IMR-90 (cell line): ENCODE measurements around the gene DOCK1. TPM values are rescaled to one million over a fixed set of nuclear protein-coding genes. Genes with fewer than 3 reads are reported as not detected.

Source experiments
- ATAC-seq: fragments of 200-7000 bp; cut with Tn5 transposase; 2 replicates; pipeline ENCODE4 v1.9.1; 2020; ENCODE audit warnings: low read depth, mild to moderate bottlenecking, moderate library complexity
- BruUV-seq: library from RNA; stranded (reverse); fragments of 400-500 nt; replicated peaks from 2 replicates; lab custom pipeline; 2021; lab: Mats Ljungman, UMichigan
- CTCF ChIA-PET: fragments of 300-600 bp; formaldehyde crosslinking; extraction: SDS; loops from one replicate; lab custom pipeline; 2021; ENCODE audit warnings: antibody characterized with exemption; lab: Yijun Ruan, JAX
- POLR2A ChIA-PET: fragments of 300-600 bp; sonication (Branson Sonifier 250); formaldehyde crosslinking; loops from one replicate; lab custom pipeline; 2022; ENCODE audit warnings: antibody characterized with exemption; ENCODE audit not compliant: unreplicated experiment; lab: Charles Lee
- DNase-seq: peaks from one replicate; pipeline ENCODE4 v3.0.0; 2013
- H2AFZ ChIP-seq: replicated peaks from 2 replicates; pipeline ENCODE3; 2013; ENCODE audit warnings: low read length, mild to moderate bottlenecking; ENCODE audit not compliant: poor library complexity
- H2AK5ac ChIP-seq: 2 replicates; pipeline ENCODE4 v1.6.1; 2013; ENCODE audit warnings: low read depth, low read length, inconsistent platforms
- H2AK9ac ChIP-seq: replicated peaks from 2 replicates; pipeline ENCODE3; 2013; ENCODE audit warnings: mild to moderate bottlenecking, low read depth, low read length, moderate library complexity; ENCODE audit not compliant: poor library complexity
- H2BK120ac ChIP-seq: 2 replicates; pipeline ENCODE4 v1.6.1; 2013; ENCODE audit warnings: low read depth, low read length, inconsistent platforms
- H2BK15ac ChIP-seq: 3 replicates; pipeline ENCODE4 v1.6.1; 2013; ENCODE audit warnings: low read depth, low read length, inconsistent platforms
- H2BK20ac ChIP-seq: 2 replicates; pipeline ENCODE4 v1.6.1; 2013; ENCODE audit warnings: low read depth, mild to moderate bottlenecking, inconsistent platforms, low read length, moderate library complexity
- H2BK5ac ChIP-seq: 2 replicates; pipeline ENCODE4 v1.6.1; 2013; ENCODE audit warnings: mild to moderate bottlenecking, low read depth, low read length, inconsistent platforms; ENCODE audit not compliant: poor library complexity, severe bottlenecking
- H3K14ac ChIP-seq: replicated peaks from 2 replicates; pipeline ENCODE4 v1.6.1; 2013; ENCODE audit warnings: low read depth, low read length, inconsistent platforms
- H3K18ac ChIP-seq: 2 replicates; pipeline ENCODE4 v1.6.1; 2013; ENCODE audit warnings: low read depth, low read length, control low read depth
- H3K23ac ChIP-seq: 2 replicates; pipeline ENCODE4 v1.6.1; 2013; ENCODE audit warnings: low read depth, low read length, inconsistent platforms
- H3K27ac ChIP-seq: 2 replicates; pipeline ENCODE4 v1.5.1; 2013; ENCODE audit warnings: mild to moderate bottlenecking, control low read depth, low read length; ENCODE audit not compliant: insufficient read depth
- H3K27me3 ChIP-seq: 2 replicates; pipeline ENCODE4 v1.6.1; 2013; ENCODE audit warnings: low read length; ENCODE audit not compliant: control insufficient read depth, insufficient read depth
- H3K36me3 ChIP-seq: 2 replicates; pipeline ENCODE4 v1.6.1; 2013; ENCODE audit warnings: low read length, mixed read lengths; ENCODE audit not compliant: control insufficient read depth, insufficient read depth
- H3K4ac ChIP-seq: 2 replicates; pipeline ENCODE4 v1.6.1; 2013; ENCODE audit warnings: low read depth, low read length, inconsistent platforms
- H3K4me1 ChIP-seq: 2 replicates; pipeline ENCODE4 v1.6.1; 2013; ENCODE audit warnings: low read length, mixed read lengths; ENCODE audit not compliant: control insufficient read depth, insufficient read depth
- H3K4me2 ChIP-seq: 2 replicates; pipeline ENCODE4 v1.6.1; 2013; ENCODE audit warnings: low read depth, mild to moderate bottlenecking, control low read depth, low read length, moderate library complexity
- H3K4me3 ChIP-seq: 2 replicates; pipeline ENCODE4 v1.5.1; 2013; ENCODE audit warnings: low read depth, mild to moderate bottlenecking, control low read depth, low read length, moderate library complexity; ENCODE audit not compliant: insufficient read depth
- H3K56ac ChIP-seq: 2 replicates; pipeline ENCODE4 v1.6.1; 2013; ENCODE audit warnings: low read length, inconsistent platforms; ENCODE audit not compliant: insufficient read depth; ENCODE audit errors: extremely low read depth
- H3K79me1 ChIP-seq, 2 experiments: 2 replicates each; pipeline ENCODE4 v1.6.1; 2013; ENCODE audit warnings: low read length in 2 of 2, inconsistent platforms in 1 of 2, low read depth in 1 of 2
- H3K9ac ChIP-seq: 2 replicates; pipeline ENCODE4 v1.6.1; 2013; ENCODE audit warnings: low read depth, low read length, control low read depth
- H3K9me1 ChIP-seq: 2 replicates; pipeline ENCODE4 v1.6.1; 2013; ENCODE audit warnings: low read length, inconsistent platforms; ENCODE audit not compliant: insufficient read depth
- H3K9me3 ChIP-seq: 2 replicates; pipeline ENCODE4 v1.6.1; 2013; ENCODE audit warnings: low read length; ENCODE audit not compliant: control insufficient read depth, insufficient read depth
- H4K20me1 ChIP-seq: 2 replicates; pipeline ENCODE4 v1.6.1; 2013; ENCODE audit warnings: low read length, inconsistent platforms; ENCODE audit not compliant: insufficient read depth
- H4K5ac ChIP-seq: 2 replicates; pipeline ENCODE4 v1.6.1; 2013; ENCODE audit warnings: mild to moderate bottlenecking, low read depth, low read length, control low read depth
- H4K8ac ChIP-seq, 2 experiments: 2 replicates each; pipeline ENCODE4 v1.6.1; 2013; ENCODE audit warnings: low read depth in 2 of 2, low read length in 2 of 2, control low read depth in 1 of 2, inconsistent platforms in 1 of 2
- H4K91ac ChIP-seq: 2 replicates; pipeline ENCODE4 v1.6.1; 2013; ENCODE audit warnings: low read depth, low read length, inconsistent platforms; ENCODE audit not compliant: insufficient read depth
- MAFK ChIP-seq: IDR thresholded peaks from 2 replicates; pipeline ENCODE4 v1.6.1; 2012; ENCODE audit warnings: low read depth, low read length, improper control_type of control experiment
- WGBS, 2 experiments: methylation state at CpG; one replicate each; pipeline versions ENCODE4 v1.1.5 to v1.1.7; 2013; ENCODE audit warnings: missing lambda C conversion rate in 2 of 2; ENCODE audit not compliant: insufficient read length in 1 of 2; ENCODE audit errors: extremely low coverage in 2 of 2; 5-methylcytosine and 5-hydroxymethylcytosine counted together
- dilution Hi-C: fragments of 300-500 bp; cut with HindIII; formaldehyde crosslinking; loops from one replicate; pipeline ENCODE4 v1.14.3; 2018; ENCODE audit warnings: low sequenced_read_pairs; ENCODE audit not compliant: unreplicated experiment
- in situ Hi-C: fragments of 300-500 bp; cut with MboI; formaldehyde crosslinking; loops from 3 replicates; pipeline ENCODE4 v1.14.3; 2019; ENCODE audit warnings: low sequenced_read_pairs, inconsistent platforms, mixed read lengths
- intact Hi-C: fragments of 100-400 bp; cut with micrococcal nuclease; formaldehyde crosslinking; loops from 2 replicates; pipeline ENCODE4 v1.10.0; 2022
- polyA plus RNA-seq, 3 experiments: library from polyadenylated mRNA; depleted of rRNA; stranded (reverse); fragments of >200 nt; gene quantifications; 2 replicates each; pipeline ENCODE4 v1.2.3, GENCODE V29; 2012; ENCODE audit warnings: low replicate concordance in 1 of 3
- total RNA-seq: library from RNA; depleted of rRNA; stranded (reverse); fragments of >200 nt; gene quantifications from 2 replicates; pipeline ENCODE4 v1.2.3, GENCODE V29; 2012

The DOCK1 gene
- total and polyA plus RNA-seq, 2 of the 4 experiments (the other 2 are of a cell fraction), result 28.2 to 71.0 TPM

- POLR2A ChIA-PET, result no interaction called here
- no CpG with 5 or more reads among the region's 1 CpG for WGBS, 2 experiments
Measured at GRCh38 chr10:127133225-127133624, 228.0 kb downstream of the DOCK1 start.

More at GRCh38 chr10:127133225-127133624, 228.0 kb downstream of the DOCK1 start:
- Histone ChIP-seq H3K9me1 (peaks cover 19% of the 10 kb centered on the region), H4K20me1 (peaks cover 10% of the 10 kb centered on the region), H2BK20ac (no peak overlapping the region), H2BK5ac (no peak overlapping the region), H4K91ac (no peak overlapping the region), H4K8ac (no peak overlapping the region), H3K4me2 (no peak overlapping the region), H2AK9ac (no peak overlapping the region), H2BK120ac (no peak overlapping the region), H3K9ac (no peak overlapping the region), H3K36me3 (peaks cover 26% of the 10 kb centered on the region), H3K4me3 (no peak overlapping the region), H2BK15ac (no peak overlapping the region), H3K9me3 (no peaks in the 10 kb centered on the region), H3K27me3 (no peaks in the 10 kb centered on the region), H3K14ac (no peak overlapping the region), H3K4ac (no peak overlapping the region), H3K4me1 (peaks cover 3% of the 10 kb centered on the region; the same call in 1 of the 2 replicates), H3K56ac (no peak overlapping the region), H3K27ac (no peak overlapping the region), H2AFZ (no peak overlapping the region), H3K23ac (no peak overlapping the region), H4K5ac (no peak overlapping the region), H3K79me1 (peaks cover 0 to 26% of the 10 kb centered on the region in 2 experiments; a peak in 2 of 4 replicates), H3K18ac (no peak overlapping the region), H2AK5ac (no peak overlapping the region)
- in situ Hi-C loops, result no loop called here
- ATAC-seq, result no peak
- CTCF ChIA-PET, result no interaction called here
- TF ChIP-seq MAFK, result no peak
- dilution Hi-C loops, result no loop called here
- BruUV-seq, result no TSS peak
- intact Hi-C loops, result no loop called here
- DNase-seq, result no peak
